ENCODE results near the gene SHANK1.
"Not testable (repeated sequence)": the region's sequence is repeated elsewhere in the genome, so short reads cannot be mapped to it uniquely, and the experiment has no call there.

- TF ChIP-seq POLR2A (IDR thresholded peaks at IDR 0.05; ENCODE audit: low read depth, low read length); CTCF (IDR thresholded peaks at IDR 0.05; ENCODE audit: extremely low read depth in 1 of 2, insufficient read depth in 1 of 2, low read depth in 1 of 2, low read length in 2 of 2); FOS (IDR thresholded peaks at IDR 0.05; ENCODE audit: borderline replicate concordance, insufficient read depth, low read length); MYC (IDR thresholded peaks at IDR 0.05; ENCODE audit: low read depth, low read length); MAX (IDR thresholded peaks at IDR 0.05; ENCODE audit: insufficient read depth, insufficient read length); POLR2AphosphoS5 (IDR thresholded peaks at IDR 0.05; ENCODE audit: insufficient read depth, low read depth, low read length): not testable (repeated sequence)
Measured at GRCh38 chr19:50766746-50767145, 47.1 kb upstream of the SHANK1 start.

Measured in endothelial cell of umbilical vein (primary cell).